HL-60 (cell line): ENCODE measurements around the gene NVL.

Experiments
- CTCF ChIP-seq: IDR thresholded peaks from one replicate; pipeline ENCODE4 v1.5.1; 2011; ENCODE audit warnings: low read length, control low read depth, inconsistent platforms; ENCODE audit not compliant: insufficient read depth
- POLR2AphosphoS5 ChIP-seq: IDR thresholded peaks from 2 replicates; pipeline ENCODE4 v1.6.1; 2012; ENCODE audit warnings: low read depth

DNA sequence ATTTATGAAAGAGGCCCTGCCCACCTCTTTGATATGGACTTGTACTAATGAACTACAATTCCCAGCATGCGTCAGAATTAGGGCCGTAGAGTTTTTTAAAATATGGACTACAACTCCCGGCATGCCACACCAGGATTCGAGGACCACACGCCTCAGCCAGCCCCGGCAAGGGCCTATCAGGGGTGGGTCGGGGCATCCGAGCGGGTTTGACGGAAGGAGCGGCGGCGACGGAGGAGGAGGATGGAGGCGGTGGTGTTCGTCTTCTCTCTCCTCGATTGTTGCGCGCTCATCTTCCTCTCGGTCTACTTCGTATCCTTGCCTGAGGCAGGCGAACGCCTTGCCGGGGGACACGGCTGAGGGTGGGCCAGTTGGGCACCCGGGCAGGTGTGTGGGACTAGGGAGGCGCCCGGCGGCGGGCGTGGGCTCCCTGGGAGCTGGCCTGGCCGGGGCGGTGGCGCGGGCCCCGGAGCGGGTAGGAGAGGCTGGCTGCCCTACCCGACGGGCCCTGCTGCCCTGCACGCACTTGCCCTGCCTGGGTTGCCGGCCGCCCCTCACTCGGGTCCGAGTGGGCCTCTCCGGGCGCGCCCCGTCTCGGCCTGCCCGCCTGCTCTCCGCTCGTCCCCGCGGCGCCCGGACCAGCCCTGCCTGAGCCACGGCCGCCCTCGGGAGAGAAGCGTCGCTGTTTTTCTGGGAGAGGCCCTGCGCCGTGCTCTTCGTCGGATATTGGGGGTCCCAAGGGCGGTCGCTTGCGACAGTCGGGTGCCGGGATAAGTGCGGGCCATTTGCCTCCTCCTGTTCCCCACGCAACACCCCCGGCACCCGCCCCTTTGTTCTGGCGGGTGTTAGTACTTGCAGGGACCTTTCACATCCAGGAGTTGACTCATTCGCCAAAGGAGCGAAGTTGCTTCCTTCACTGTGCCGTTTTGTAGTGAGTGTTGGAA, 27.0 kb upstream of the NVL start, which contains the start of gene CNIH4:
- TF ChIP-seq CTCF, result no peak
- peak; percentile 75; the same call in 1 of the 2 replicates for TF ChIP-seq POLR2AphosphoS5
